ENCODE measurements around the gene EME1. TPM values are rescaled to one million over a fixed set of nuclear protein-coding genes. Genes with fewer than 3 reads are reported as not detected.
A peak's percentile ranks its signal among the peaks of the same experiment; 100 is the strongest.

Gene EME1
- total and polyA plus RNA-seq, 2 of the 4 experiments (the other 2 are of a cell fraction) = 9.1 to 9.4 TPM

GRCh38 chr17:50397919-50398285 lies 24.9 kb downstream of the EME1 start:
- H3K9me1 ChIP-seq (ENCODE audit: insufficient read depth, low read length) = peaks cover 13% of the 10 kb centered on the region; the same call in 1 of the 2 replicates

More at GRCh38 chr17:50397919-50398285, 24.9 kb downstream of the EME1 start:
- 53% methylated on average over 6 of the region's 9 CpGs; no CpG with 5 or more reads in 1 of the 2 experiments for WGBS, 2 experiments (ENCODE audit: extremely low coverage in 2 of 2, insufficient read length in 1 of 2)
- dilution Hi-C loops (cut with HindIII; ENCODE audit: low sequenced_read_pairs, unreplicated experiment) (no loop called here), intact Hi-C loops (cut with micrococcal nuclease) (loop anchor here (1.0 kb wide), 1 partner anchor 80 kb away; the partner anchor contains the start of gene RSAD1), in situ Hi-C loops (cut with MboI; ENCODE audit: low sequenced_read_pairs) (no loop called here)
- H2AK9ac ChIP-seq (replicated peaks; ENCODE audit: low read depth, low read length, poor library complexity) = no peak overlapping the region
- peaks cover 19 to 26% of the 10 kb centered on the region in 2 experiments for H3K79me1 ChIP-seq (ENCODE audit: low read depth in 1 of 2, low read length in 2 of 2)
- CTCF ChIA-PET = interaction anchor here (0.7 to 1.4 kb wide), 4 partner anchors 10 to 316 kb away, joined by 3 to 5 read pairs (median 4); no protein-coding TSS in a partner anchor
- POLR2A ChIA-PET (ENCODE audit: unreplicated experiment) = interaction anchor here (0.7 to 1.3 kb wide), 3 partner anchors 24 to 98 kb away, joined by 4 to 5 read pairs (median 4); no protein-coding TSS in a partner anchor
- H4K20me1 ChIP-seq (ENCODE audit: insufficient read depth, low read length) = peaks cover 38% of the 10 kb centered on the region
- H3K14ac ChIP-seq (replicated peaks; ENCODE audit: low read depth, low read length) = 0 out of 2 replicates have a peak overlapping the region, but pooled peaks have one; percentile 61
- no peak overlapping the region for H2BK5ac ChIP-seq (ENCODE audit: low read depth, low read length, poor library complexity, severe bottlenecking)
- no peak overlapping the region for H3K23ac ChIP-seq (ENCODE audit: low read depth, low read length)
- no peak overlapping the region for H2BK15ac ChIP-seq (ENCODE audit: low read depth, low read length)
- no peak overlapping the region for H3K56ac ChIP-seq (ENCODE audit: extremely low read depth, insufficient read depth, low read length)
- 0 out of 2 replicates have a peak overlapping the region, but pooled peaks have one; percentile 66 for H3K4ac ChIP-seq (ENCODE audit: low read depth, low read length)
- H3K27ac ChIP-seq (ENCODE audit: insufficient read depth, low read length) = no peak overlapping the region
- no peak overlapping the region for H3K4me3 ChIP-seq (ENCODE audit: insufficient read depth, low read depth, low read length)
- H3K4me2 ChIP-seq (ENCODE audit: low read depth, low read length) = no peak overlapping the region
- no peak overlapping the region for H3K9ac ChIP-seq (ENCODE audit: low read depth, low read length)
- peak overlapping the region; percentile 12; the same call in 1 of the 2 replicates for H2AK5ac ChIP-seq (ENCODE audit: low read depth, low read length)
- H2BK120ac ChIP-seq (ENCODE audit: low read depth, low read length) = no peak overlapping the region
- H3K27me3 ChIP-seq (ENCODE audit: control insufficient read depth, insufficient read depth, low read length) = peaks cover 4% of the 10 kb centered on the region
- no peak for ATAC-seq (ENCODE audit: low read depth)
- H3K18ac ChIP-seq (ENCODE audit: low read depth, low read length) = no peak overlapping the region
- peak overlapping the region; percentile 95 for H2AFZ ChIP-seq (replicated peaks; ENCODE audit: low read length, poor library complexity)
- no peak for TF ChIP-seq NFE2L2 (IDR thresholded peaks at IDR 0.05; ENCODE audit: low read depth, low read length)
- TF ChIP-seq, protein P1, sequence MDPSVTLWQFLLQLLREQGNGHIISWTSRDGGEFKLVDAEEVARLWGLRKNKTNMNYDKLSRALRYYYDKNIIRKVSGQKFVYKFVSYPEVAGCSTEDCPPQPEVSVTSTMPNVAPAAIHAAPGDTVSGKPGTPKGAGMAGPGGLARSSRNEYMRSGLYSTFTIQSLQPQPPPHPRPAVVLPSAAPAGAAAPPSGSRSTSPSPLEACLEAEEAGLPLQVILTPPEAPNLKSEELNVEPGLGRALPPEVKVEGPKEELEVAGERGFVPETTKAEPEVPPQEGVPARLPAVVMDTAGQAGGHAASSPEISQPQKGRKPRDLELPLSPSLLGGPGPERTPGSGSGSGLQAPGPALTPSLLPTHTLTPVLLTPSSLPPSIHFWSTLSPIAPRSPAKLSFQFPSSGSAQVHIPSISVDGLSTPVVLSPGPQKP (IDR thresholded peaks at IDR 0.05; ENCODE audit: borderline replicate concordance, low read depth, low read length) = no peak
- TF ChIP-seq CHD1 (IDR thresholded peaks at IDR 0.05; ENCODE audit: low read depth, low read length) = no peak
- TF ChIP-seq MAFK (IDR thresholded peaks at IDR 0.05; ENCODE audit: low read depth, low read length) = no peak
- TF ChIP-seq POLR2A (IDR thresholded peaks at IDR 0.05; ENCODE audit: low read depth, low read length) = no peak
- no peak for TF ChIP-seq MAZ (IDR thresholded peaks at IDR 0.05; ENCODE audit: borderline replicate concordance, low read depth, low read length)
- TF ChIP-seq CTCF (conservative IDR thresholded peaks at IDR 0.05; ENCODE audit: low read depth, low read length) = no peak
- TF ChIP-seq BHLHE40 (IDR thresholded peaks at IDR 0.05; ENCODE audit: low read depth, low read length) = no peak
- no peak for TF ChIP-seq FOS (IDR thresholded peaks at IDR 0.05; ENCODE audit: low read depth, low read length)
- no peak for TF ChIP-seq RAD21 (IDR thresholded peaks at IDR 0.05; ENCODE audit: low read length)
- no peak for TF ChIP-seq MXI1 (IDR thresholded peaks at IDR 0.05; ENCODE audit: borderline replicate concordance, low read depth, low read length)
- TF ChIP-seq CEBPB (IDR thresholded peaks at IDR 0.05; ENCODE audit: low read depth, low read length) = no peak
- no peak for TF ChIP-seq SMC3 (IDR thresholded peaks at IDR 0.05; ENCODE audit: low read depth, low read length)
- DNase-seq = no peak
- peaks cover 20% of the 10 kb centered on the region for H3K36me3 ChIP-seq (ENCODE audit: control insufficient read depth, insufficient read depth, low read length)
- no peak overlapping the region for H2BK20ac ChIP-seq (ENCODE audit: low read depth, low read length)
- H4K91ac ChIP-seq (ENCODE audit: insufficient read depth, low read depth, low read length) = no peak overlapping the region
- H4K8ac ChIP-seq (ENCODE audit: low read depth in 2 of 2, low read length in 2 of 2) = peak overlapping the region in 1 of 2 experiments; percentile 95; a peak in 2 of 4 replicates
- no TSS peak for BruUV-seq (replicated peaks)
- H4K5ac ChIP-seq (ENCODE audit: low read depth, low read length) = peak overlapping the region; percentile 60
- H3K4me1 ChIP-seq (ENCODE audit: control insufficient read depth, insufficient read depth, low read length) = peaks cover 4% of the 10 kb centered on the region
- H3K9me3 ChIP-seq (ENCODE audit: control insufficient read depth, insufficient read depth, low read length) = 0 out of 2 replicates have a peak, but pooled peaks cover 2% of the 10 kb centered on the region
